Activated CD4-positive, alpha-beta T cell treated with anti-CD3 and anti-CD28 coated beads, Interleukin-2, amount 50 U/mL, for 24 hours (primary cell): ENCODE measurements around the gene STUB1.

Experiments used
- DNase-seq, 2 donors: peaks; one replicate each; pipeline ENCODE4 v3.0.0-alpha.2; 2020; ENCODE audit warnings: low read depth in 1 of 2, low spot score in 1 of 2

STUB1 gene

GRCh38 chr16:666572-666971 lies 13.6 kb upstream of the STUB1 start:
- DNase-seq, result no peak

DNA sequence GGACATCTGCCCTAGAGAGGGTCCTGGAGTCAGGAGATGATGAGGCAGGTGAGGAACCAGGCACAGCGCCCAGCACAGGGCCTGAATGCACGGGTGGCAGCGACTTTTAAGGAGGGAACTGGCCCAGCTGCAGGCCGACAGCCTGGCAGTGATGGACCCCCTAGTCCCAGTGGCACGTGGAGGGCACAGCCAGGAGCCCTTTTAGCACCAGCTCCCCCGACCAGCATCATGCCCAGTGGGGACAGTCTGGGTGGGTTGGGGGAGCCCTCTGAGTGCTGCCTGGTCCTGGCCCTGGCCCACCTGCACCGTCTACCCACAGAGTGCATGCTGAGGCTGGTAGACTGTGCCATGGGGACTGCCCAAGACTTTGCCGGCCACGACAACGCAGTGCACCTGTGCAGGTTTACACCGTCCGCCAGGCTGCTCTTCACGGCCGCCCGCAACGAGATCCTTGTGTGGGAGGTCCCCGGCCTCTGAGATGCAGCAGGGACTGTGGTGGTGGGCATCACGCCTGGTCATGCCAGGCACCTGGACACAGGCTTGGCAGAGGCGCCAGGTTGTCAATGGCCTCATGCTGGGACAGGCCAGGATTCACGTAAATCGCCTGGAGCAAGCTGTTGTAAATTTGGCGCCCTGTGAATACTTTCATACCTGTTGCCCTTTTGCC lies 13.0 kb upstream of the STUB1 start:
- no peak for DNase-seq

GRCh38 chr16:667780-668518 lies 12.3 kb upstream of the STUB1 start, which contains the start of gene RHOT2:
Gene RHOT2 (plus strand): TSS chr16:668132. CDS start chr16:668200, 68 bp downstream.
- peak; percentile 85 to 88 for DNase-seq

DNA sequence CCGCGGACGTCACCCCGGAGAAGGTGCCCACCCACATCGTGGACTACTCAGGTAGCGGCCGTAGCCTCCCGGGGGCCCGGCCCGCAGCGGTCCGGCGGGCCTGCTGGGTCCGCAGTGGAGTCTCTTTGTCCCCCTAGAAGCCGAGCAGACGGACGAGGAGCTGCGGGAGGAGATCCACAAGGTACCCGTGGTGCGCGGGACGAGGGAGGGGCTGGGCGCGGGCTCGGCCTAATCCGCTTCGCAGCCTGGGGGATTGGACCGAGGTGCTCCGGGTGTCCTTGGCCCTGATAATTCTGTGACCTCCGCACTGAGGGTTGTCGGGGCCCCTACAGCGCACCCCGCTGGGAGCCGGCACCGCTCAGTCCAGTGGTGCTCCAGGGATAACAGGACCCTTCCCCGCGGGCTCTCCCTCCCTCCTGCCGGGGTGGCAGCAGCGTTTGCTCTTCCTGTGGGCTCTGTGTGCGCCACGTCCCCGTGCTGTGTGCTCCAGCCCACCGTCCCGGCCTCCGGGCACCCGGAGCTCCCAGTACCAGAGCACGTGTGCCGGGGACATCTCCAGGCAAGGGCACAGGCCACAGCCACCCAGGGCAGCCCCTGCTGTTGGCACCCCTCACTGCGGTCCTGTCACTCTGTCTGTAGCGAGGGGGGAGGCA lies 11.6 kb upstream of the STUB1 start:
- DNase-seq, result no peak

GRCh38 chr16:669666-670065 lies 10.5 kb upstream of the STUB1 start:
- no peak for DNase-seq

GRCh38 chr16:670485-671352 lies 9.5 kb upstream of the STUB1 start:
- DNase-seq, result no peak

GRCh38 chr16:671353-672131 lies 8.7 kb upstream of the STUB1 start:
- DNase-seq, result no peak

DNA sequence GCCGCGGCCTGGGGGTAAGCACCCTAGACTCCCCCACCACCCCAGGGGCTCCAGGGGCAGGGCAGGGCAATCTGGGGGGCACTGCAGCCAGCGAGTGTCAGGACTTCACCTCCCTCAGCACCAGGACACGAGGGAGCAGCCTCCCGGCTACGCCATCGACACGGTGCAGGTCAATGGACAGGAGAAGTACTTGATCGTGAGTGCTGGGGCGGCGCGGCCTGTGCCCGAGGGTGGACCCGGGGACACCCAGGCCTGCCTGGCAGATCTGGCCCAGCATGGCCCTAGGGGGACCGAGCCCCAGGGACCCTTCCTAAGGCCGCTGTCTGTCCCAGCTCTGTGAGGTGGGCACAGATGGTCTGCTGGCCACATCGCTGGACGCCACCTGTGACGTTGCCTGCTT lies 7.8 kb upstream of the STUB1 start:
- no peak for DNase-seq

- no peak for DNase-seq
These were observed 7.4 kb upstream of the STUB1 start for GRCh38 chr16:672851-673250.

DNA sequence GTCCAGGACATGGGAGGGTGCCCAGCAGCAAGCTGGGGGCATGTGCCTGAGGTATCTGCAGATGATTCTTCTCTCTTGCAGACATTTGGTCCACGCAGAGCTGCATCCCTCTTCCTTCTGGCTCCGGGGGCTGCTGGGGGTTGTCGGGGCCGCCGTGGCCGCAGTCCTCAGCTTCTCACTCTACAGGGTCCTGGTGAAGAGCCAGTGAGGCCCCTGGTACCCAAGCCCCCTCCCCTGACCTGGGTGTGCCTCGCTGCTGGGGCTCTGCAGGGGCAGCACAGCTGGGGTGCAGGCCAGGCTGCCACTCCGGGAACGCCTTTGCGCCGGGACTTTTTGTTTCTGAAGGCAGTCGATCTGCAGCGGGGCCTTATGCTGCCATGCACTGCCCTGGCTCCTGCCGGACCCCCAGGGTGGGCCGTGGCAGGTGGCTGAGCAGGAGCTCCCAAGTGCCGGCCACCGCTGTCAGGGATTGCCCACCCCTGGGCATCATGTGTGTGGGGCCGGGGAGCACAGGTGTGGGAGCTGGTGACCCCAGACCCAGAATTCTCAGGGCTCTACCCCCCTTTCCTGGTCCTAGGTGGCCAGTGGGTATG lies 6.7 kb upstream of the STUB1 start:
- DNase-seq, result no peak

GRCh38 chr16:674214-674881 lies 5.9 kb upstream of the STUB1 start:
- DNase-seq, result no peak

GRCh38 chr16:674968-675883 lies 5.0 kb upstream of the STUB1 start, which contains the start of gene RHBDL1:
Gene RHBDL1 (plus strand): TSS chr16:675671. CDS start chr16:675791, 120 bp downstream.
- DNase-seq, result no peak

DNA sequence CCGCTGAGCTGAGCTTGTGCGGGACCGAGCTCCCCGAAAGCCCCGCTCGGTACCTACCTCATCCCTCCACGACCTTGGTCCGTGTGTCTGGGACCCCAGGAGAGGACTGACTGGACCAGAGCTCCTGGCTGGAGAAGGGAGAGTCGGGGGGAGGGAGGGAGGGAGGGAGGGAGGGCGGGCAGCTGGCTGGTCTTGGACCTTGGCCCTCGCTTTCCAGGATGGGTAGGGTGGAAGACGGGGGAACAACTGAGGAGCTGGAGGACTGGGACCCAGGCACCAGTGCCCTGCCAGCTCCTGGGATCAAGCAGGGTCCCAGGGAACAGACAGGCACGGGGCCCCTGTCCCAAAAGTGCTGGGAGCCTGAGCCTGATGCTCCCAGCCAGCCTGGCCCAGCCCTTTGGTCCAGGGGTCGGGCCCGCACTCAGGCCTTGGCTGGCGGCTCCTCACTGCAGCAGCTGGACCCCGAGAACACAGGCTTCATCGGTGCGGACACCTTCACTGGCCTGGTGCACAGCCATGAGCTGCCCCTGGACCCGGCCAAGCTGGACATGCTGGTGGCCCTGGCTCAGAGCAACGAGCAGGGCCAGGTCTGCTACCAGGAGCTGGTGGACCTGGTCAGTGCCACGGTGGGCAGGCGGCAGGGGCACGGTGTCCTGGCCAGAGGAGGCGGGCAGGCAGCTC lies 4.2 kb upstream of the STUB1 start:
- no peak for DNase-seq

- DNase-seq, result no peak
These were observed 3.7 kb upstream of the STUB1 start for GRCh38 chr16:676565-676902.

DNA sequence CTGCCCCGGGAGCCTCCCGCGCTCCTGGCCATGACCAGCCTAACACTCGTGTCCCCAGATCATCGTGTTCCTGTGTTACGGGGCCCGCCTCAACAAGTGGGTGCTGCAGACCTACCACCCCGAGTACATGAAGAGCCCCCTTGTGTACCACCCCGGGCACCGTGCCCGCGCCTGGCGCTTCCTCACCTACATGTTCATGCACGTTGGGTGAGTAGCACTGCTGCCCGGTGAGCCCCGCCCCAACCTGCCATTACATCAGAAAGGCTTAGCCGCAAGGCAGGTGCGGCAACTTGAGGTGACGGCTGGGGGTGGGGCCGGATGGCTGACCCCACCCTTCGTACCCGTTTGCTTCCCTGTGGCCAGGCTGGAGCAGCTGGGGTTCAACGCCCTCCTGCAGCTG lies 3.3 kb upstream of the STUB1 start:
- DNase-seq, result no peak

- no peak for DNase-seq
These were observed 2.7 kb upstream of the STUB1 start for GRCh38 chr16:677316-678190.
